ENCODE measurements around the gene TREM1. TPM values are rescaled to one million over a fixed set of nuclear protein-coding genes. Genes with fewer than 3 reads are reported as not detected.

TREM1 gene
- total and polyA plus RNA-seq, 8 donors, result 0.44 to 65.3 (median 1.8) TPM

GRCh38 chr6:41262401-41262800, 24.1 kb downstream of the TREM1 start:
- no peaks in the 10 kb centered on the region for H3K36me3 ChIP-seq

GRCh38 chr6:41258196-41258493, 28.3 kb downstream of the TREM1 start:
- H3K27ac ChIP-seq, result no peak overlapping the region
- H3K4me1 ChIP-seq, result peaks cover 0 to 18% of the 10 kb centered on the region in 2 donors
- intact Hi-C loops (cut with DNase I), result no loop called here
- TF ChIP-seq, protein P1, sequence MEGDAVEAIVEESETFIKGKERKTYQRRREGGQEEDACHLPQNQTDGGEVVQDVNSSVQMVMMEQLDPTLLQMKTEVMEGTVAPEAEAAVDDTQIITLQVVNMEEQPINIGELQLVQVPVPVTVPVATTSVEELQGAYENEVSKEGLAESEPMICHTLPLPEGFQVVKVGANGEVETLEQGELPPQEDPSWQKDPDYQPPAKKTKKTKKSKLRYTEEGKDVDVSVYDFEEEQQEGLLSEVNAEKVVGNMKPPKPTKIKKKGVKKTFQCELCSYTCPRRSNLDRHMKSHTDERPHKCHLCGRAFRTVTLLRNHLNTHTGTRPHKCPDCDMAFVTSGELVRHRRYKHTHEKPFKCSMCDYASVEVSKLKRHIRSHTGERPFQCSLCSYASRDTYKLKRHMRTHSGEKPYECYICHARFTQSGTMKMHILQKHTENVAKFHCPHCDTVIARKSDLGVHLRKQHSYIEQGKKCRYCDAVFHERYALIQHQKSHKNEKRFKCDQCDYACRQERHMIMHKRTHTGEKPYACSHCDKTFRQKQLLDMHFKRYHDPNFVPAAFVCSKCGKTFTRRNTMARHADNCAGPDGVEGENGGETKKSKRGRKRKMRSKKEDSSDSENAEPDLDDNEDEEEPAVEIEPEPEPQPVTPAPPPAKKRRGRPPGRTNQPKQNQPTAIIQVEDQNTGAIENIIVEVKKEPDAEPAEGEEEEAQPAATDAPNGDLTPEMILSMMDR (IDR thresholded peaks at IDR 0.05), result no peak
- DNase-seq, result no peak
- no peak for ATAC-seq
- H3K36me3 ChIP-seq, result no peaks in the 10 kb centered on the region
- peaks cover 0 to 25% of the 10 kb centered on the region in 2 donors for H3K9me3 ChIP-seq
- H3K27me3 ChIP-seq, result no peaks in the 10 kb centered on the region
- H3K4me3 ChIP-seq, result no peak overlapping the region

More at GRCh38 chr6:41262401-41262800, 24.1 kb downstream of the TREM1 start:
- Histone ChIP-seq H3K27ac (no peak overlapping the region), H3K27me3 (no peaks in the 10 kb centered on the region), H3K9me3 (peaks cover 0 to 33% of the 10 kb centered on the region in 2 donors), H3K4me3 (no peak overlapping the region), H3K4me1 (peaks cover 0 to 6% of the 10 kb centered on the region in 2 donors)
- DNase-seq, result no peak
- intact Hi-C loops (cut with DNase I), result no loop called here
- TF ChIP-seq, protein P1 (IDR thresholded peaks at IDR 0.05), result no peak
- no peak for ATAC-seq

DNA sequence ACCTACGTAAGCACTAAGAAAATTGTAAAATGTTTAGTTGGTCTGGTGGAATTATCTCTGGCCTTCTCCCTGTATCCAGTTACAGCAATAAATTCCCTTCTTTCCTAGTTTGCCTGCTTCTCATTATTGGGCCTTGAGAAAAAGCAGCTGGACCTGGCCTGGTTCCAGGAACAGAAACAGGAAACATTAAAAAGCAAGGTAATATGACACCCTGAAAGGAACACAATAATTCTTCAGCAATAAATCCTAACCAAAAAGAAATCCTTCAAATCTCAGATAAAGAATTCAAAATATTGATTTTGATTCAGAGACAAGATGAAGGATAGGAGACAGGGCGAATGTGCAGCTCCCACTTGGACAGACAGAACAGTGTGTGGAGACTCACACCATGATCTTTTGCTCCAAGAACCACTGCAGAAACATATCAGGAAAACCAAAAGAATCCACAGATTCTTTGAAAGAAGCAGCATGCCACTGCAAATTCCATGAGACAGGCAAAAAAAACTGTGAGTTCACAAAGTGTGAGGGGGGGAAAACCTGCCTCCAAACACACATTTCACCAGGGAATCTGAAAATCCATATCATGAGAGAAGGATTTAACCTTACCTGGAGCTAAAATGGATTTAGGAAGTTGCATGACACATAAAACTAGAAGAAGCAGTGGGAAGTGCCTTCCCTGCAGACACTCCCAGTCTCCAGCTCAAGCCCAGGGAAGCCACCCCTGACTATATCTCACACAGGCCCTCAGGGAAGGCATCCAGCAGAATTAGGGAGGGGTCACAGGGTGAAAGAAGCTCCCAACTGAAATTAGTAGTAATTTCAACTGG, 28.9 kb downstream of the TREM1 start:
- peak in 2 of 4 donors; percentile 15 to 52 for DNase-seq
- Histone ChIP-seq H3K4me1 (peaks cover 0 to 18% of the 10 kb centered on the region in 2 donors), H3K27ac (no peak overlapping the region), H3K36me3 (no peaks in the 10 kb centered on the region), H3K4me3 (no peak overlapping the region), H3K27me3 (no peaks in the 10 kb centered on the region), H3K9me3 (peaks cover 0 to 21% of the 10 kb centered on the region in 2 donors)
- TF ChIP-seq, protein P1 (IDR thresholded peaks at IDR 0.05), result no peak
- ATAC-seq, result no peak
- intact Hi-C loops (cut with DNase I), result no loop called here

DNA sequence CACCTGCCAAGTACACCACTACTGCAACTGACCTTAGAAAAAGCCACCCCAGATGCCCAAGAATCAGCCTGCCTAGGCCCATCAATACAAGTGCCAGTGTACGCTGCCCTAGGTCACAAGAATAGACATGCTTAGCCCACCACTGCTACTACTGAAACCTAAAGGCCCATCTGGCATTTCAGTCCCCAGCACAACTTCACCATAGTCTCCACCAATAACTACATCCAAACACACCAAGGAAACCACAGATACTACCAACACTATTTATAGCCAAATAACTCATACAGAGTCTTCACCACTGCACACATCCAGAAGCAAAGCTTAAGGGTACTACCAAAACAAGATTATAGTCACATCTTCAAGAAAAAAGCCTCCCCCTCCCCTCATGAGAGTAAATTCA, 30.1 kb downstream of the TREM1 start:
- no peak for DNase-seq
- no peak overlapping the region for H3K4me3 ChIP-seq
- TF ChIP-seq, protein P1 (IDR thresholded peaks at IDR 0.05), result no peak
- H3K9me3 ChIP-seq, result peaks cover 0 to 9% of the 10 kb centered on the region in 2 donors
- peaks cover 0 to 18% of the 10 kb centered on the region in 2 donors for H3K4me1 ChIP-seq
- no peaks in the 10 kb centered on the region for H3K27me3 ChIP-seq
- ATAC-seq, result no peak
- H3K27ac ChIP-seq, result no peak overlapping the region
- no peaks in the 10 kb centered on the region for H3K36me3 ChIP-seq
- intact Hi-C loops (cut with DNase I), result no loop called here

- TF ChIP-seq, protein P1 (IDR thresholded peaks at IDR 0.05), result no peak
- DNase-seq (no peak), ATAC-seq (no peak)
- Histone ChIP-seq H3K27ac (no peak overlapping the region), H3K27me3 (no peaks in the 10 kb centered on the region), H3K4me3 (no peak overlapping the region), H3K9me3 (peaks cover 0 to 4% of the 10 kb centered on the region in 2 donors), H3K4me1 (peaks cover 0 to 18% of the 10 kb centered on the region in 2 donors), H3K36me3 (no peaks in the 10 kb centered on the region)
- intact Hi-C loops (cut with DNase I), result no loop called here
Measured at GRCh38 chr6:41255638-41256246, 30.7 kb downstream of the TREM1 start.
